GM19023 (cell line): ENCODE measurements around the gene CELF2.
"Not testable (repeated sequence)": the region's sequence is repeated elsewhere in the genome, so short reads cannot be mapped to it uniquely, and the experiment has no call there.

Experiments used
- ATAC-seq: cut with Tn5 transposase; IDR thresholded peaks from one replicate; pipeline ENCODE4 v1.9.1; 2021; ENCODE audit warnings: mild to moderate bottlenecking, moderate library complexity; ENCODE audit not compliant: unreplicated experiment

Gene CELF2

DNA sequence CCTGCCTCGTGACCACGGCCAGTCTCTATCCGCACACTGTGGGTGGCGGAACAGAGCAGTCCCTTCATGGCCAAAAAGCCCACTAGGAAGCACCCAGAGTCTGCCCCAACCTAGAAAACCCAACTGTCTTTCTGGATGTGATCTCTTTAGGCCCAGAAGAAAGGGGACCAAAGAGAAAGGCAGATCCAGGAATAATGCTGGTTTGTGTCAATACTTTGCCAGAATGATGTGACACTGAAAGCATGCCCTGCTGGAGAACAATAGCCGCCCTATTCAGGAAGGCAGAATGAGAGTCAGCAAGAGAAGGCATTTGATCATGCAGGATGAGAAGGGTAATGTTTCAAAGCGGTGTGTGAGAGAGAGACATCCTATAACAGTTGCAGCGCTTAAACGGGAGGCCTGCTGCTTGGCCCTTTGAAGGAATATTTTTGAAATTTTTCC lies 319.1 kb downstream of the CELF2 start:
- no peak for ATAC-seq

DNA sequence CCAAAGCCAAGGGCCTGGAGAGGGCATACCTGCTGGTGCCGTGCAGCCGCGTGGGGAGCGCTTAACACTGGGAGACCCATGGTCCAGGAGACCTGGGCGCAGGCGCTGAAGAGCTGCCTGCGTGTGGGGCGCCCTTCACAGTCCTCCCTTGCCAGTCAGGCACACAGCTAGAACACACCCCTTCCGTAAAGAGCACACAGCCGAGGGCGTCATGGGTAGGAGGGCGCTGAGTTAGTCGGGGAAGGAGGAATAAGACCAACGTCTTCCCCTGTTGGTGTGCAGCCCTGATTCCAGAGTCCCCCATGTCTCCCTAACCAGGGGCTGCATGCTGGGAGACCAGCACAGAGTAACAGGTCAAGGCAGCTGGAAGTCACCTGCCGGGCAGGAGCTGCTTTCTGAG lies 319.8 kb downstream of the CELF2 start:
- ATAC-seq: no peak

DNA sequence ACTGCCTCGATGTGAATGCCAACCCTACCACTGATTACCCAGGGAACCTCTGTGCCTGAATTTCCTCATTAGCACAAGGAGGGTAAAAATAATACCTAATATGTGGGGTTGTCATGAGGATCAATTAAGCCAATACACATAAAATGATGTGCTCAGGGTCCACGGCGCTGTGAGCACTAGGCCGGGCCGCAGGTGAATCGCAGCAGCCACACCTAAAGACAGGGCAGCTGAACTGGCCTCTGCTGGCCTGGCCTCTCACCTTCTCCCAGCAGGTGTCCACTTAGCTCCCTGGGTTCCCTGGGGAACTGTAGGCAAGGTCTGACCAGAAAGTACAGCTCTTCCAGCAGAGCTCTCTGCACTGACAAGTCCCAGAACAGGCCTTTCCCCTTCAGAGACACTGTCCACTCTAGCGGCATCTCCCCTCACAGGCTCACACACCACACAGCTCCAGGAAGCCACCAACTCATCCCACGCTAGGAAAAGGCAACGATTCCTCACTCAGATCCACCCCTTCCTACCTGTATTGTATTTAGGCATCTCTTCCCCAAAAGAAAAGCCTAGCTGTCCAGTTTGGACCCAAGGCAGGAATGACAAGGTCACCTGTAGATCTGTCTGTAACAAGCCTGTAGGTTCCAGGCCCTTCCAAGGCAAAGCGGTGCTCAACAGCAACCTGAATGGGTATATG lies 320.6 kb downstream of the CELF2 start:
- ATAC-seq: no peak

- no peak for ATAC-seq
These were observed 321.3 kb downstream of the CELF2 start for GRCh38 chr10:11339013-11339412.

DNA sequence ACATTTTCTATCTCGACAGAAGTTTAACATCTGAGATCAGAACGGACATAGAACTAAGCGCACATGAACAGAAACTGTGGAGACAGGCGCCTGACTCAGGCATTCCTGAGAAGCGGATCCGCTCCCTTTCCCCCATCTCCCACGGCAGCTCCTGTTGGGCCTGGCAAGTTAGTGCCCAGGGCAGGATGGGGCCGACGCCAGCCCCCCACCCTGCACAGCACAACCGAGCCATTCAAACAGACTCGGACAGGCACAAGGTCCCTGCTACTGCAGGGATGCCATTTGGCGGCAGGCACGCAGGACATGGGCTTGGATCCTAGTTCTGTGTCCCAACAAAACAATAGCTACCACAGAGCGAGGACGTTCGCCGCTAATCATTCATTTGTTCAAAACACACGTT lies 322.0 kb downstream of the CELF2 start:
- no peak for ATAC-seq

DNA sequence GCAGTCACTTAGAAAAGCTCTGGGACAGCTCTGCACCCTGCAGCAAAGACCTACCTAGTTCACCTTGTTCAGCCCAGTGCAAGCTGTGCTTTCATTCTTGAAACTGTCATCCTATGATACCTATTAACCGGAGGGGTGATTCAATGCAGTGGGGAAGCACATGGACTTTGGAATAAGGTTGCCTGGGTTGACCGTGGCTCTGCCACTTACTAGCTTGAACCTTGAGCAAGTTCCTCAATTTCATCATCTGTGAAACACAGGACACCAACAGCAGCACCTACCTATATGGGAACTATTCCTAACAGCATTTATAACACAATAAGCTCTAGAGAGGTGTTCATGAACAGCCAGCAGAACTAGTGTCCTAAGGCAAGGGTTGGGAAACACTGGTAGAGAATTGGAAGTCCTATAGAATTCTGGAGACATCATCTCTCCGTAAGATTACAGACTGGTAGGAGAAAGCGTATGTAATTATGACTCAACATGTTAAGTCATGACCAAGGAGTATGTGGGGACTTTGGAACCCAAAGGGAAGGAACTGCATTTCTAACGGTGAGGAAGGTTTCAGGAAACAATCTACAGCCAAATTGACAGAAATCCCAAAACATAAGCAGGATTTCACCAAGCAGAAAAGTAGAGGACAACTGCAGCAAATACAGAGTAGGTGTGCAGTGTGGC lies 323.8 kb downstream of the CELF2 start:
- ATAC-seq: no peak

- ATAC-seq: no peak
These were observed 326.4 kb downstream of the CELF2 start for GRCh38 chr10:11344081-11344480.

DNA sequence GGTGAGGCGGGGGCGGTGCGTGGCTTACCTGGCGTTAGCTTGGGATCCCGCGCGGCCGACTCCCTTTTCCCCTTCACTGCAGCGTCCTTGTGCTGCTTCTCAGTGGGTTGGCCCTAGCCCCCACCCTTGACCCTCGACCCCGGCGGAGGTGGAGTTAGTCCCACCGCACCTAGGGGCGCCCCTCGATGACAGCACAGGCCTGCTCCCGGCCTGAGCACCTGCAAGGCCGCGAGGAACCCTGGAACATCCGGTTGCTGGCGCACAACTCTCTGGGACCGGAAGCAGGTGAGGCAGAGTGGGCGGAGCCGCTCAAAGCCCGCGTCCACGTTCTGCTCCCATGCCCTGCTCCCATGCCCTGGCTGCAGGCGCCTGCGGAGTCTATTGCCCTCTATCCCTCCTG lies 326.9 kb downstream of the CELF2 start:
- ATAC-seq: no peak

DNA sequence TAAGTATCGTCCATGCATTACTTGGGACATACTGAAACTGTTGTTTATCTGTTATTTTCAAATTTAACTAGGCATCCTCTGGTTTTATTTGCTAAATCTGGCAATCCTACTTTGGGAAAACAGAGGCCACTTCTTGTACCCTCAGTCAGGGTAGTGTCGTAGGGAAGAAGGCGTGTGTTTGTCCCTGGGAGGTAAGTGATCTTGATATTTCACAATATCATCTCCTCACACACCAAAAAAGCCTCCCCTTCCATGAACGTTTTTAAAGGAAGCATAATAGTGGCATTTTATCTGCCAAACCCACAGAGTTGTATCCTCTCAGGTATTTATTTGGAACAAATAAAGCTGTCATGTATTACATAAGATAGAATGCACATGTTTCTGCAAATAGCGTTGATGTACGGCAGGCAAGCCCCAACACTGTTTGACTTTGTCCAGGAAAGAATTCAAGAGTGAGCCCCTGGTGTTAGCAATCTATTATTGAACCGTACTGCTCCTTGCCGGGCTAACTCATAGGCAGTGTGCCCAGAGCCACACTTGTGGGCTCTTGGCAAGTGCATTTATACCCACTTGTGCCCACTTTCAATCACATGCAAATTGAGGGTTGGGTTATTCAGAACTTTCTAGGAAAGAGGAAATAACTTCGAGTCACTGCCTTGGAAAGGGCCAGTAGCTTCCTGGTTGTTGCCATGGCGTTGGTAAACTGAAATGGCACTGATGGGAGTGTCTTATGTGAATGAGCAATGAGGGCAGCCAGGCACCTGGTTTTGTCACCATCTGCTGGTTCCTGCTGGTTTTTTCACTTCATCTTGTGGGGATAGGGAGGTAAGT lies 327.8 kb downstream of the CELF2 start:
- no peak for ATAC-seq

DNA sequence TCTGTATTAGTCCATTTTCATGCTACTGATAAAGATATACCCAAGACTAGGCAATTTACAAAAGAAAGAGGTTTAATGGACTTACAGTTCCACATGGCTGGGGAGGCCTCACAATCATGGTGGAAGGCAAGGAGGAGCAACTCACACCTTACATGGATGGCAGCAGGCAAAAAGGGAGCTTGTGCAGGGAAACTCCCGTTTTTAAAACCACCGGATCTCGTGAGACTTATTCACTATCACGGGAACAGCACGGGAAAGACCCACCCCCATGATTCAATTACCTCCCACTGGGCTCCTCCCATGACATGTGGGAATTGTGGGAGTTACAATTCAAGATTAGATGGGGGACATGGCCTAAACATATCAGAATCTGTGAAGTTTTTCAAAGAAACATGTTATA lies 329.9 kb downstream of the CELF2 start:
- not testable (repeated sequence) for ATAC-seq

- no peak for ATAC-seq
These were observed 334.1 kb downstream of the CELF2 start for GRCh38 chr10:11351801-11352200.

DNA sequence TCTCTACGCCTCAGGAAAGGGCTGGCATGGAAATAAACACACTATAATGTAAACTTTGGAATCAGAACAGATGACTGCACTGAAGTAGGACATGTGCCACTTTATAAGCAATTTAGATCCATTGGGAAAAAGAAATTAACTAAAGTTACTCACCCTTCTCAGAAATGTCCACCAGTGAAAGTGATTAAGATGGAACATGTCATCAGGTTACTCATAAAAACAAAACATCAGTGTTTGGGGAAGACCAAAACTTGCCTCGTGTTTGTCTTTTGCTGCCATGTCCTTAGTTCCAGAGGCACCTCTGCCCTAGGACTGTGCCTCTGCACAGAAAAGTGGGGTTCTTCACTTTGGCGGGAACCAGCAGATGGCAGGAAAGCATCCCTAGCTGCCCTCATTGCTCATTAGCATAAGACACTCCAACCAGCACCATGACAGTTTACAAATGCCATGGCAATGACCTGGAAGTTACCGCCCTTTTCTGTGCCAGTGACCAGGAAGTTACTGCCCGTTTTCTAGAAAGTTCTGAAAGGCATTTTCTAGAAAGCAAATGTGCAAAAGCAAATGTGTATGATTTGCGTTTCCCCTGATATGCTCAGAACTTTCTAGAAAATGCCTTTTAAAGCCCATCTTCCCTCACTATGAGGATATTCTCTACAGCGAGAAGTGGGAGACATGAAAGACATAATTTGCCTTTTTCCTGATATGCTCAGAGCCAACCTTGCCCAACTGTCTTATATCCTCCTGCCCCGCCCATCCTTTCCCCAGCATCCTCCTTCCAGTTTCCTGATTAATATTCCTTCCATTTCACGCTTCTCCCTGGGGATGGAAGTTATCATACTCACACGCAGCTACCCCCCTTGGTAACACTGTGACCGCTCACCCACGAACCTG lies 335.6 kb downstream of the CELF2 start:
- no peak for ATAC-seq

GRCh38 chr10:11354823-11355222 lies 337.2 kb downstream of the CELF2 start:
- ATAC-seq: no peak

- ATAC-seq: no peak
These were observed 337.9 kb downstream of the CELF2 start for GRCh38 chr10:11355592-11355991.

GRCh38 chr10:11357439-11357838 lies 339.8 kb downstream of the CELF2 start:
- no peak for ATAC-seq

GRCh38 chr10:11358011-11358410 lies 340.3 kb downstream of the CELF2 start:
- no peak for ATAC-seq

DNA sequence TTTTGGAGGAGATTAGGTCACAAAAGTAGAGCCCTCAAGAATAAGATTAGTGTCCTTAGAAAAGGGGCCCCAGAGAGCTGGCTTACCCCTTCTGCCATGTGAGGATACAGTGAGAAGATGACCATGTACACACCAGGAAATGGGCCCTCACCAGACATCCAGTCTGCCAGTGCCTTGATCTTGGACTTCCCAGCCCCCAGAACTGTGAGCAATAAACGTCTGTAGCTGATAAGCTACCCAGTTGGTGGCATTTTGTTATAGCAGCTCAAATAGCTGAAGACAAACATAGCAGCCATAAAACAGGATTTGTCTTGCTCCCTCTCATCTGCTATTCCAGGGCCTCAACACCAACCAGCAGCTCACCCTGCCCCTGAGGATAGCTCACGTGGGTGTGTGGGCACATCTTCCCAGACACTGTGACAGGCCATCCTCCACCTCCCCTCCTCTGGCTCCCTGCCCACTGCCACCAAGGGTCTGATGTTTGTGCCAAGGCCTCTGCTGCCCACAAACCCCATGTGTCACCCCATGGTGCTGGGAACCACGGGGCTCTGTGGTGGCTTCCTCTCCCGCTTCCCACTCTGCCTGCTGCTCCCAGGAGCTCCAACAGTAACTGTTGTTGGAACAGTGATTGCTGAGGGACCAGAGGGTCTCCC lies 341.4 kb downstream of the CELF2 start:
- ATAC-seq: no peak

- ATAC-seq: no peak
These were observed 342.2 kb downstream of the CELF2 start for GRCh38 chr10:11359869-11360268.

- ATAC-seq: no peak
These were observed 345.8 kb downstream of the CELF2 start for GRCh38 chr10:11363497-11363896.

- ATAC-seq: no peak
These were observed 346.6 kb downstream of the CELF2 start for GRCh38 chr10:11364241-11364640.
